H1 (cell line): ENCODE results near the gene COQ9.

ENCODE experiments used
- CTCF ChIP-seq, 3 experiments: IDR thresholded peaks; 1 replicate in 2 of 3; 2 replicates in 1 of 3; pipeline versions ENCODE4 v1.5.1 to v1.6.1; 2011; ENCODE audit warnings: low read length in 3 of 3, mild to moderate bottlenecking in 3 of 3, inconsistent platforms in 2 of 3, low read depth in 1 of 3, moderate library complexity in 1 of 3; ENCODE audit not compliant: insufficient read depth in 1 of 3; ENCODE audit errors: control extremely low read depth in 1 of 3
- E2F6 ChIP-seq: IDR thresholded peaks from 2 replicates; pipeline ENCODE4 v1.6.1; 2012; ENCODE audit warnings: inconsistent platforms
- JUN ChIP-seq: IDR thresholded peaks from 2 replicates; pipeline ENCODE4 v1.6.1; 2011; ENCODE audit warnings: low read depth, mild to moderate bottlenecking, improper control_type of control experiment, low read length
- PHF8 ChIP-seq: fragments of 200-600 bp; sonication (generic); conservative IDR thresholded peaks from 2 replicates; pipeline ENCODE4 v1.7.1; 2012; ENCODE audit warnings: low read depth, mild to moderate bottlenecking, inconsistent platforms, low read length, moderate library complexity
- POLR2A ChIP-seq, 2 experiments: IDR thresholded peaks; 1 replicate in 1 of 2; 2 replicates in 1 of 2; pipeline ENCODE4 v1.6.1; 2011; ENCODE audit warnings: low read depth in 2 of 2, low read length in 2 of 2, mild to moderate bottlenecking in 2 of 2; ENCODE audit errors: control extremely low read depth in 1 of 2
- RAD21 ChIP-seq, 2 experiments: IDR thresholded peaks in 1 of 2; conservative IDR thresholded peaks in 1 of 2; 2 replicates each; pipeline ENCODE4 v1.6.1; 2011; ENCODE audit warnings: low read depth in 2 of 2, low read length in 2 of 2, improper control_type of control experiment in 1 of 2, inconsistent platforms in 1 of 2, mild to moderate bottlenecking in 1 of 2, moderate library complexity in 1 of 2
- SP4 ChIP-seq: IDR thresholded peaks from 2 replicates; pipeline ENCODE4 v1.6.1; 2012; ENCODE audit warnings: low read length, inconsistent platforms
- ZNF274 ChIP-seq: IDR thresholded peaks from 2 replicates; pipeline ENCODE4 v1.7.0; 2012; ENCODE audit warnings: low read length, borderline replicate concordance; ENCODE audit errors: extremely low read depth

DNA sequence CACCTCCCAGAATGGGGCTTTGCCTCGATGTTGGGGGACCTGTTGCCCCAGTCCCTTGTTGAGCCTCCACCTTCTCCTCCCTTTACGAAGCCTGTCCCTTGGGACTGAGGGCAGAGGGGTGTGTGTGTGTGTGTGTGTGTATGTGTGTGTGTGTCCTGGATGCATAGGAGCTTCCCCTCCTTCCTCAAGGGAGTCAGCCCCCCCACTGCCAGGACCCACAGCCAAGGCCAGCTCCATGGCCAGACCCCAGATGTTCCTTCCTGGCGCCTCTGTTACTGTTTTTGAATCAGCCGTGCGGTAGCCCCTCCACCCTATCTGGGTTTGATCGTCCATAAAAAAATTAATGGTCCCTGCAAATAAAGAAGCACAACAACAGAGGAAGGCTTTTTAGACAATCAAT lies 56.7 kb downstream of the COQ9 start:
- TF ChIP-seq JUN (no peak), CTCF (IDR thresholded peaks at IDR 0.05; ENCODE audit: control extremely low read depth in 1 of 3, insufficient read depth in 1 of 3, low read depth in 1 of 3, low read length in 3 of 3) (no peak), PHF8 (no peak), POLR2A (IDR thresholded peaks at IDR 0.05; ENCODE audit: control extremely low read depth in 1 of 2, low read depth in 2 of 2, low read length in 2 of 2) (no peak), ZNF274 (no peak), RAD21 (IDR thresholded peaks at IDR 0.05 in 1 of 2, conservative IDR thresholded peaks at IDR 0.05 in 1 of 2; ENCODE audit: low read depth in 2 of 2, low read length in 2 of 2) (no peak), E2F6 (no peak), SP4 (no peak)
